Upper lobe of left lung (tissue), 6 donors: ENCODE data around the gene ARHGEF39. TPM values are rescaled to one million over a fixed set of nuclear protein-coding genes. Genes with fewer than 3 reads are reported as not detected.

Experiments
- ATAC-seq, 2 donors: fragments of 200-7000 bp; cut with Tn5 transposase; one replicate each; pipeline ENCODE4 v1.9.1; 2022; ENCODE audit warnings: mild to moderate bottlenecking in 2 of 2, moderate library complexity in 2 of 2; ENCODE audit not compliant: low FRiP score in 2 of 2
- DNase-seq, 2 donors: peaks; one replicate each; pipeline ENCODE4 v3.0.0-alpha.2; 2019 to 2020
- H3K27ac ChIP-seq, 4 donors: fragments of 200-600 bp; sonication (generic); one replicate each; pipeline ENCODE4 v1.5.1; 2016 to 2019
- H3K27me3 ChIP-seq, 4 donors: fragments of 200-600 bp; sonication (generic); one replicate each; pipeline ENCODE4 v1.5.1; 2017 to 2019
- H3K36me3 ChIP-seq, 4 donors: fragments of 200-600 bp; sonication (generic); one replicate each; pipeline ENCODE4 v1.5.1; 2016 to 2019
- H3K4me1 ChIP-seq, 4 donors: fragments of 200-600 bp; sonication (generic); one replicate each; pipeline ENCODE4 v1.5.1; 2018 to 2019
- H3K4me3 ChIP-seq, 4 donors: fragments of 200-600 bp; sonication (generic); one replicate each; pipeline ENCODE4 v1.5.1; 2017 to 2019; ENCODE audit warnings: mild to moderate bottlenecking in 2 of 4, moderate library complexity in 1 of 4
- H3K9me3 ChIP-seq, 4 donors: fragments of 200-600 bp; sonication (generic); one replicate each; pipeline ENCODE4 v1.5.1; 2018 to 2019
- EP300 ChIP-seq, 4 donors: sonication (generic); formaldehyde crosslinking; IDR thresholded peaks; one replicate each; pipeline ENCODE4 v1.5.1; 2017; ENCODE audit warnings: antibody characterized with exemption in 4 of 4, control low read depth in 2 of 4
- POLR2A ChIP-seq, 4 donors: fragments of 450-650 bp; IDR thresholded peaks; one replicate each; pipeline ENCODE4 v1.5.1; 2016 to 2017; ENCODE audit warnings: antibody characterized with exemption in 4 of 4, mild to moderate bottlenecking in 2 of 4
- POLR2AphosphoS5 ChIP-seq, 2 donors: sonication (generic); formaldehyde crosslinking; IDR thresholded peaks; one replicate each; pipeline ENCODE4 v1.5.1; 2017; ENCODE audit warnings: antibody characterized with exemption in 2 of 2
- WGBS, 2 donors: methylation state at CpG; one replicate each; pipeline ENCODE4 v1.1.5; 2017 to 2018; 5-methylcytosine and 5-hydroxymethylcytosine counted together
- total RNA-seq, 6 donors: library from RNA; depleted of rRNA in 4 of 6; stranded (reverse); fragments of >200 nt in 4 of 6; gene quantifications; one replicate each; pipeline versions ENCODE4 v1.1.0 to v1.2.1, GENCODE V29; 2016 to 2021
- TF ChIP-seq, protein P1 (sequence below), 6 experiments: fragments of 450-650 bp in 4 of 6; fragments of 200-600 bp in 2 of 6; sonication (generic) in 2 of 6; IDR thresholded peaks; one replicate each; pipeline ENCODE4 v1.5.1; 2016 to 2019; ENCODE audit warnings: antibody characterized with exemption in 6 of 6
- donor health status: DM: no; HTN: no; CAD: no; lungs with moderate emphysema.
- donor health status: DM: no; HTN: yes; CAD: no; lungs with severe emphysema.

The ARHGEF39 gene
- total RNA-seq, 6 donors from 2014 or later, result 0.30 to 1.1 (median 0.37) TPM; not detected in 1

DNA sequence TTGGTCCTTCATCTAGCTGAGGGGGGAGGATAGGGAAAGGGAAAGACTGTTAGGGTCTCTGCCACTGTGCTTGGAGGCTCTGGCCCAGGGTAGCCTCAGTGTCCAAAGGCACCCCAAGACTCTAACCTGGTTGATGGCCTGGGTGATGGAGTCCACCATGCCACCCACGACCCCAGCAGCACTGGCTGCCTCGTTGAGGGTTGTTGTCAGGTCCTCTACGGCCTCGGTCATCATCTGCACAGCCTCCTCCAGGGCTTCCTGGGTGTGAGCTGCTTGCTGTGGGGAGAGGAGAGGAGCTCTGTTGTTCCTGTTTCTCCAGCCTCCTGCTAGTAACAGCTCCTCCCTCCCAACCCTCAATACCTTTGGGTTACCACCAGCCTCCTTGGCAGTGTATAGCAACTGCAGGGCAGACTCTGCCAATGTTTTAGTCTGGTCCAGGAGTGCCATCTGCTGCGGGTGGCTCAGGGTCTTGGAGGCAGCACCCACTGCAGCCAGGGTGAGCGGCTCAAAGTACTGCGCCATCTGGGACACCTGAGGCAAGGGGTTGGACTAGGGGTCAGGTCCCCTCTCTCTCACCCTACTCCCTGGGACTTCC lies 40.9 kb upstream of the ARHGEF39 start:
- Histone ChIP-seq H3K27me3 (no peaks in the 10 kb centered on the region), H3K9me3 (no peaks in the 10 kb centered on the region), H3K4me3 (no peak overlapping the region), H3K4me1 (no peaks in the 10 kb centered on the region), H3K36me3 (peaks cover 81 to 98% (median 96%) of the 10 kb centered on the region in 4 donors), H3K27ac (no peak overlapping the region)
- no peak for TF ChIP-seq POLR2AphosphoS5 (IDR thresholded peaks at IDR 0.05)
- TF ChIP-seq POLR2A (IDR thresholded peaks at IDR 0.05), result no peak
- no peak for TF ChIP-seq EP300 (IDR thresholded peaks at IDR 0.05)
- peak in 1 of 2 donors; percentile 41 for DNase-seq
- peak; percentile 36 to 41 for ATAC-seq
- 90 to 95% methylated on average over 4 to 7 of the region's 7 CpGs for WGBS, 2 donors

DNA sequence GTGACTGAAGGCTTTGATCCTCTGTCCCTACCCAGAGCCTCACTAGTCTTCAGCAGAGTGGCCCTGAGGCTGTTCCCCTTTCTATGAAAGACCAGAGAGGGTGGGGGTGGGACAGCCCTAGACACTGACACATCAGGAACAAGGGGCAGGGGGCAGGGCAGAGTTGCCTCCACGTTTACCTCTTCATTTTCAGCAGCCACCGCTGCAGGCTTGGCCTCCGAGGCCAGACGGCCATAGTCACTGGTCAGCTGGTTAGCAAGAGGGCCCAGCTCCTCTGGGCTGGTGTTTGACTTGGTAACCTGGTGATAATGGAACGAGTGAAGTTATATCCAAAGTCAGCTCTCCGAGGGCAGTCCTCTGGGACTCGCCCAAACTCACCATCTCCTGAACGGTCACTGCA lies 40.4 kb upstream of the ARHGEF39 start:
- Histone ChIP-seq H3K4me3 (no peak overlapping the region), H3K27ac (no peak overlapping the region), H3K27me3 (no peaks in the 10 kb centered on the region), H3K9me3 (no peaks in the 10 kb centered on the region), H3K4me1 (no peaks in the 10 kb centered on the region), H3K36me3 (peaks cover 81 to 98% (median 96%) of the 10 kb centered on the region in 4 donors)
- no peak for ATAC-seq
- TF ChIP-seq EP300 (IDR thresholded peaks at IDR 0.05), result no peak
- TF ChIP-seq, protein P1, sequence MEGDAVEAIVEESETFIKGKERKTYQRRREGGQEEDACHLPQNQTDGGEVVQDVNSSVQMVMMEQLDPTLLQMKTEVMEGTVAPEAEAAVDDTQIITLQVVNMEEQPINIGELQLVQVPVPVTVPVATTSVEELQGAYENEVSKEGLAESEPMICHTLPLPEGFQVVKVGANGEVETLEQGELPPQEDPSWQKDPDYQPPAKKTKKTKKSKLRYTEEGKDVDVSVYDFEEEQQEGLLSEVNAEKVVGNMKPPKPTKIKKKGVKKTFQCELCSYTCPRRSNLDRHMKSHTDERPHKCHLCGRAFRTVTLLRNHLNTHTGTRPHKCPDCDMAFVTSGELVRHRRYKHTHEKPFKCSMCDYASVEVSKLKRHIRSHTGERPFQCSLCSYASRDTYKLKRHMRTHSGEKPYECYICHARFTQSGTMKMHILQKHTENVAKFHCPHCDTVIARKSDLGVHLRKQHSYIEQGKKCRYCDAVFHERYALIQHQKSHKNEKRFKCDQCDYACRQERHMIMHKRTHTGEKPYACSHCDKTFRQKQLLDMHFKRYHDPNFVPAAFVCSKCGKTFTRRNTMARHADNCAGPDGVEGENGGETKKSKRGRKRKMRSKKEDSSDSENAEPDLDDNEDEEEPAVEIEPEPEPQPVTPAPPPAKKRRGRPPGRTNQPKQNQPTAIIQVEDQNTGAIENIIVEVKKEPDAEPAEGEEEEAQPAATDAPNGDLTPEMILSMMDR (IDR thresholded peaks at IDR 0.05), result no peak
- no peak for TF ChIP-seq POLR2AphosphoS5 (IDR thresholded peaks at IDR 0.05)
- TF ChIP-seq POLR2A (IDR thresholded peaks at IDR 0.05), result no peak
- 82 to 91% methylated on average over 5 to 7 of the region's 8 CpGs for WGBS, 2 donors
- DNase-seq, result peak in 1 of 2 donors; percentile 29

DNA sequence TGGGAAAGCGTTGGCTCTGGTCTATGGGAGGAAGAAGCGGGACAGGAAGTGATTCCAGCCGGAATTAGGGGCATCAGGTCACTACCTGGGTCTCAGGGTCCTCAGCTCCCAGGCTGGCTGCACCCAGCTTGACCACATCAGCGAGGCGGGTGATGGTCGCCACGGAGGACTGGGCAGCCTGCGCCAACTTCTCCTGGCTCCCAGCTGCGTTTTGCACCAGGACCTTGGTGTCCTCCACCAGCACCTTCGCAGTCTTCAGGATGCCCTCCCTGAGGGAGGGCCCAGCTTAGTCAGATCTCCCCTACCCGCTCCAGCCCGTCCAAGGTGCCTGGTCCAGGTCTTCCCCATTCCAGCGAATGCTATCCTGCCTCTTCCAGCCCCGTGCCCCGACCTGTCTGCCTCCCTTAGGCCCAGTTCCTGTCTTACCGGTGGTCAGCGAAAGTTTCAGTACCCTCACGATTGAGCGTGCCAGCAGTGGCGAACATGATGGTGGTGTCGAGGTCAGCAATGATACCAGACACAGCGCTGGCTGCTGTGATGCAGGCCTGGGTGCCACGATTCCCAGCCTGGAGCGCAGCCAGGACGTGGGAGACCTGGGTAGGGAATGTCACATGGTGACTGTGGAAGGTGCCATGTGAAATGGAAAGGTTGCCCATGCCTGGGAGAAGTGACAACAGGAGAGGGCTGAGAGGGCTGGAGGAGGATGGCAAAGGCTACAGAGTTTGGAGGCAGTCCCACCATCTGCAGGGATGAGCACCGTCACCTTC lies 39.1 kb upstream of the ARHGEF39 start:
- ATAC-seq (no peak), DNase-seq (peak in 1 of 2 donors; percentile 48)
- TF ChIP-seq POLR2AphosphoS5 (IDR thresholded peaks at IDR 0.05), result no peak
- TF ChIP-seq EP300 (IDR thresholded peaks at IDR 0.05), result no peak
- TF ChIP-seq, protein P1 (IDR thresholded peaks at IDR 0.05), result no peak
- TF ChIP-seq POLR2A (IDR thresholded peaks at IDR 0.05), result no peak
- Histone ChIP-seq H3K27ac (peak overlapping the region in 2 of 4 donors; percentile 14 to 20), H3K4me1 (no peaks in the 10 kb centered on the region), H3K9me3 (no peaks in the 10 kb centered on the region), H3K36me3 (peaks cover 88 to 100% (median 100%) of the 10 kb centered on the region in 4 donors), H3K4me3 (no peak overlapping the region), H3K27me3 (no peaks in the 10 kb centered on the region)
- WGBS, 2 donors, result 94 to 96% methylated on average over 22 to 26 of the region's 26 CpGs

DNA sequence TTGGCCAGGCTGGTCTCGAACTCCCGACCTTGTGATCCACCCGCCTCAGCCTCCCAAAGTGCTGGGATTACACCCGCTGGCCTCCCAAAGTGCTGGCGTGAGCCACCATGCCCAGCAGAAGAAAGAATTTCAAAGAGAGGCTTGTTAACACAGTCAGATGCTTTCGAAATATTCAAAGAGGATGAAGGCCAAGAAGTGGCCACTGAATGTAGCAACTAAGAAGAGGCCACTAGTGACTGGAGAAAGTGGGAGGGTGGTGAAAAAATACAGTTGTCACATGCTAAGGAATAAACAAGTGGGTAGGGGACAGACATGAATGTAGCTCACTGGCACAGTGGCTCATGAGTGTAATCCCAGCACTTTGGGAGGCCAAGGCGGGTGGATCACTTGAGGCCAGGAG lies 37.7 kb upstream of the ARHGEF39 start:
- Histone ChIP-seq H3K4me3 (no peak overlapping the region), H3K27ac (no peak overlapping the region), H3K4me1 (peaks cover under 1 to 2% (median 1%) of the 10 kb centered on the region in 4 donors), H3K36me3 (peaks cover 94 to 100% (median 100%) of the 10 kb centered on the region in 4 donors), H3K27me3 (no peaks in the 10 kb centered on the region), H3K9me3 (no peaks in the 10 kb centered on the region)
- DNase-seq (no peak), ATAC-seq (no peak)
- WGBS, 2 donors, result 97% methylated on average over 6 to 7 of the region's 7 CpGs
- no peak for TF ChIP-seq POLR2AphosphoS5 (IDR thresholded peaks at IDR 0.05)
- TF ChIP-seq POLR2A (IDR thresholded peaks at IDR 0.05), result no peak
- TF ChIP-seq, protein P1 (IDR thresholded peaks at IDR 0.05), result no peak
- no peak for TF ChIP-seq EP300 (IDR thresholded peaks at IDR 0.05)

DNA sequence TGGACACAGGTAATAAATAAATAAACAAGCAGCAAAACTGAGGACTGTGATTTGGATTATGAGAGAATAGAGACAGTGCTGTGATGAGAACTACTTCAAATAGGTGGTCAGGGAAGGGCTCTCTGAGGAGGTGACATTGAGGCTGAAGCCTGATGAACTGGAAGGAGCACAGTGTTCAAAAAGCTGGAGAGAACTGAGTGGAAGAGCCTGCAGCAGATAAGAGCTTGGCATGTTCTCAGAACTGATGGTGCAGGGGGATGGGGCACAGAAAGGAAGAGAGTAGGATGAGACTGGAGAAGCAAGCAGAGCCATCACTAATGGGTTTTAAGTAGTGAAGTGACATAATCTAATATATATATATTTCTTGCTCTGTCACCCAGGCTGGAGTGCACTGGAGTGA lies 35.9 kb upstream of the ARHGEF39 start:
- Histone ChIP-seq H3K36me3 (peaks cover 81 to 100% (median 95%) of the 10 kb centered on the region in 4 donors), H3K27ac (no peak overlapping the region), H3K4me1 (peaks cover 8 to 20% (median 19%) of the 10 kb centered on the region in 4 donors), H3K9me3 (no peaks in the 10 kb centered on the region), H3K27me3 (no peaks in the 10 kb centered on the region), H3K4me3 (no peak overlapping the region)
- TF ChIP-seq POLR2AphosphoS5 (IDR thresholded peaks at IDR 0.05), result no peak
- no peak for TF ChIP-seq EP300 (IDR thresholded peaks at IDR 0.05)
- TF ChIP-seq, protein P1 (IDR thresholded peaks at IDR 0.05), result no peak
- no peak for TF ChIP-seq POLR2A (IDR thresholded peaks at IDR 0.05)
- DNase-seq (no peak), ATAC-seq (no peak)
